ENCODE data around the gene SPATS2L. TPM values are rescaled to one million over a fixed set of nuclear protein-coding genes. Genes with fewer than 3 reads are reported as not detected.

The SPATS2L gene
- total RNA-seq, 1 donor from 2014 or later, result 51.0 TPM

DNA sequence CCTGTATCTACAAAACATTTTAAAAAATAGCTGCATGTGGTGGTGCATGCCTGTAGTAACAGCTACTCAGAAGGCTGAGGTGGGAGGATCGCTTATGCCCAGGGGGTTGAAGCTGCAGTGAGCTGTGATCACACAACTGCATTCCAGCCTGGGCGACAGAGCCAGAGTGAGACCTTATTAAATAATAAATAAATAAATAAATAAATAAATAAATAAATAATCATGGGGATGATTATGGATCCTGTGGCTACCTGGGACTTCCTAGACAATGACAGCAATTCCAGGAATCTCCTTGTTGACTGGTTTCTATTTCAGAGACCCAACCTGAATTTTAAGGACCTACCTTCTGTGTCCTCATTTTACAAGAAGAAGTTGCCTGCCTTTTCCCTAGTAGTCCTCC is 111.9 kb downstream of the SPATS2L start:
- no peak for ATAC-seq

DNA sequence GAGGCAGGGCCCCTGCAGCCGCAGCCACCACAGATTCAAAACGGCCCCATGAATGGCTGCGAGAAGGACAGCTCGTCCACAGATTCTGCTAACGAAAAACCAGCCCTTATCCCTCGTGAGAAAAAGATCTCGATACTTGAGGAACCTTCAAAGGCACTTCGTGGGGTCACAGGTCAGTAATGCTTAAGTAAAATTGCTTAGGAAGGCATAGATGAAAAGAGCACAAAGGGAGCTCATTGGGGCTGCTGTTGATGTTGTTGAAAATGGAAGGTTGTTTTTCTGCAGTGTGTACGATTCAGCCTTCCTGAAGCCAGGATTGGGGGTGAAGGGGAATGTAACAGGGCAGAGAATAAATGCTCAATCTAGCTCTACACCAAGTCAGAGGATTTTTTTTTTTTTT is 112.8 kb downstream of the SPATS2L start:
- ATAC-seq, result no peak

DNA sequence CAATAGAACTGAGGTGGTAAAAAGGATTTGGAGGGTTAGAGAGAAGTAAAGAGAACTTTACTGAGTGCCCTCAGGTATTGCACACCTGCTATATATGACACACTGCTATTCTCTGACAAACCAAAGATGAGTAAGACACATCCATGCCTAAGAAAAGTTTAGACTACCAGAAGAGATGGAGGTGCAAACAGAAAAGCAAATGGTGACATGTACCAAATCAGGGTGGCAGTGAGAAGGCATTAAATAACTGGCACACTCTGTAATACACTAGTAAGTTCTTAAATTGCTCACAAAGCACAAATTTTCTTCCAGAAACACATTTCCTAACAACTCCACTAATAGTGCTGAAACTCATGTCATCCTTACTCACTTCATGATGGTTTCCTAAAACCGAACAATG is 114.8 kb downstream of the SPATS2L start:
- ATAC-seq, result no peak

DNA sequence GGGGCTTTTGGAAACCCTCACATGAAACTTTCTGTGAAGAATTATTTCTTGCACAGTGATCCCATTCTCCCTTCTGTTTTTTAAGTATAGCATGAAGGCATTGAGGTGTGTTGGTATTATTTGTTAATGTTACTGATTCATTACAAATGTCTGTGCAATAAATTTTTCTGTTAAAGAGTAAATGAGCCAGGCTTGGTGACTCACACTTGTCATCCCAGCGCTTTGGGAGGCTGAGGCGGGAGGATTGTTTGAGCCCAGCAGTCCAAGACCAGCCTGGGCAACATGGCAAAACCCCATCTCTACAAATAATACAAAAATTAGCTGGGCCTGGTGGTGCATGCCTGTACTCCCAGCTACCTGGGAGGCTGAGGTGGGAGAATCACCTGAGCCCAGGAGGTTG is 115.6 kb downstream of the SPATS2L start:
- ATAC-seq, result no peak

DNA sequence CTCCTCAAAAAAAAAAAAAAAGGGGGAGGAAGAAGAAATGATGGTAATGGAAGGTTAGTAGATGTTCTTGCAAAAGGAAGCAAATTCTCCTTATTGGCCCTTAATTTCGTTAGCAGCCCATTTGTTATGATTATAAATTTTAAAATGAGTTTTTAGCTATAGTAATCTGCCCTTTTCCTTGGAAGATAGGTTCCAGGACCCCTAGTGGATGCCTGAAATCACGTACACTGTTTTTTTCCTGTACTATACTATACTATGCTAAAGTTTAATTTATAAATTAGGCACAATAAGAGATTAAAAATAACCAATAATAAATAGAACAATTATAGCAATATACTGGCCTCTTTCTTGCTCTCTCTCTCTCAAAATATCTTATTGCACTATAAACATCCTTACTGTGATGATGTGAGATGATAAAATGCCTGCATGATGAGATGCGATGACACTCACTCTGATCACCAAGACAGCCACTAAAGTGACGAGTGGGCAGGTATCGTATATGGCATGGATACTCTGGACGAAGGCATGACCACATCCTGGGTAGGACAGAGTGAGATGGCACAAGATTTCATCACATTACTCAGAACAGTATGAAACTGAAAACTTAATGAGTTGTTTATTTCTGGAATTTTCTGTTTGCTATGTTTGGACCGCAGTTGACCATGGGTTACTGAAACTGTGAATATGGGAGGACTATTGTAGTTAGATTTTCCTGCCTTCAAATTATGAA is 116.2 kb downstream of the SPATS2L start:
- ATAC-seq, result no peak

DNA sequence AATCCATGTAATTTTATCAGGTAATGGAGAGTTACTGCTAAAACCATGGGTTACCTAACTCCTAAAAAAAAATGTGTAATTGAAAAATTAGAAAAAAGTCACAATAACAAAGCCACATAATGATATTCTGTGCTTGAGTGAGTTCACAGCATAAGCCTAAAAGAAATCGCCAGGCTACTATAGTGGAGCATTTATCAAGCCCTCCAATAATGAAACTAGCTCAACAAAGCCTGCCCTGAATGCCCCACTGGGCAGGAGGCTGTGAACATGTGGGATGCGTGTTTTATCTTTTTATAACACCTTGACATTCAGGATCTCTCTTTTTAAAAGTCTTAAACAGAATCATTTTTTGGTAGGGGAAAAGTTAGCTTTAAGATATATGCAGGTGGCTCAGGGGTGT is 117.0 kb downstream of the SPATS2L start:
- no peak for ATAC-seq

DNA sequence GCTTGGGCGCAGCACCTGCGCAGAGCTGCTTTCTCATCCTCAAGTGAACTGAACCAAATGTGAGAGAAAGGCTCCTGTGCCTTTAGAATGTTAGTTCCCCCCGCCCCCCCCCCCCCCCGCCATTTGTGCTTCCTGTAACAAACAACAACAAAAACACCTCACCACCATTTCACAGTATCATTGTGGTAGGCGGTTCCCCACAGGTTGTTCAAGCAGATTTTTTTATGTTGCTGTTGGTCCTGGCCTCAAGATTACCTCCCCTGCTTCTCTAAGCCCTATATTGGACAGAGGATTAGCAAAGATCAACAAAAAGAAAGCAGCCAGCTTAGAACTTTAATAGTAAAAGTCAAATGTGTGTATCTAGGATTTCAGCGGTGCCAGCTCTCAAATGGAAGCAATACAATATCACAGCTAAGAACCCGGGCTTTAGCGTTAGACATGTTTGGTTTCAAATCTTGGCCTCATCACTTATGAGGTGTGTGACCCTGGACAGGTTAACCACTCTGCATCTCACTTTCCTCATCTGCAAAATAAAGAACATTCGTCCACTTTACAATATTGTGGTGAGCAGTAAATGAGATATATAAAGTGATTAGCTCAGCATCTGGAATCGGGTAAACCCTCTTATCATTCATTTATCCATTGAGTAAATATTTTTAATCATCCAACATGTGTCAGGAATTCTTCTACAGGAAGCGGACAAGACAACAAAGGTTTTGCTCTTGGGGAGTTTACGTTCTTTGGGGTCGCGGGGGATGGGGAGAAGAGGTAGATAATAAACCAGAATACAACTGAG is 118.7 kb downstream of the SPATS2L start:
- ATAC-seq, result no peak

DNA sequence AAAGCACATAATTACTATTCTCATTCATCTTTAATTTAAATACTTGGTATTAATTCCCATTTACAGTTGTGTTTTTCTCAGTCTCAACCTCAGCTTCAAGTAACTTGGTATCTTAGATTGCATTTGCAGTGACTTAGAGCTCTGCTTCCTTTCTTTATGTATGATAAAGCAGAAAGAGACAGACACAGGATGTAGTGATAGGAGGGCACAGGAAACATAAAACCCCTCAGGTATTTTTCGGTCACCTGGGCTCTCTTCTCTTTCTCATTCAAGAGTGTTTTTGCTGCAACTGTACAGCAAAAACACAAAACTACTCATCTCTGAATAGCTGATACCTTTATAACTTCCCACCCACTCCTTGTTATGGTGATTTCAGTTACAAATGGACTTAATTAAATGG is 120.3 kb downstream of the SPATS2L start:
- ATAC-seq, result no peak

DNA sequence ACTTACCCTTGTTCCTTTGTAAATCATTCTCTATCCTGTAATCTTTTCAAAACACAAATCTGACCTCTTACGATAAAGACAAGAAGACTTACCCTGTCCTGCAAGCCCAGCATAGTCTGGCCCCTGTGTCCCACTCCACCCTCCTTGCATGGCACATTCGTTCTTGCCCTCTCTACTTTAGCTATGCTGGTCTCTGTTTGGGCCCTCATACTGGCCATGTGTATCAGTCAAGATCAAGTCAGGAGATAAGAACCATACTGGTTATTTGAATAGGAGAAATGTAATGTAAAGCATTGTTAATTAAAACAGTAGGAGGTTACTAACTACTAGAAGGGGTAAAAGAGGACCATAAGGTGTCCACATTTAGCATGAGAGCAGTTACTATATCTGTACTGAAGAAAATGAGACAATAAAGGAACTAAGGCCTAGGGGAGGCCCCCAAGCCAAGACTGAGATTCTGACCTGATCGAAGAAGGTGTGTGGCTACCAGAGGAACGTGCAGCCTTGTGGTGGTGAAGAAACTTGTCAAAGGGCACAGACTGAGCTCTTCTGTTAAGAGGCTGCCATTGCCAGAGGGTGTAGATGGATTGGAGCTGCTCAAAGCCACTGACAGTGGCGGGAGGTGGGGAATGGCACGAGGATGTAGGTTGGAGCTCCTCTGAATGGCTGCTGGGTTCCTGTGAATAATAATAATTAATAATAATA is 122.6 kb downstream of the SPATS2L start:
- no peak for ATAC-seq

DNA sequence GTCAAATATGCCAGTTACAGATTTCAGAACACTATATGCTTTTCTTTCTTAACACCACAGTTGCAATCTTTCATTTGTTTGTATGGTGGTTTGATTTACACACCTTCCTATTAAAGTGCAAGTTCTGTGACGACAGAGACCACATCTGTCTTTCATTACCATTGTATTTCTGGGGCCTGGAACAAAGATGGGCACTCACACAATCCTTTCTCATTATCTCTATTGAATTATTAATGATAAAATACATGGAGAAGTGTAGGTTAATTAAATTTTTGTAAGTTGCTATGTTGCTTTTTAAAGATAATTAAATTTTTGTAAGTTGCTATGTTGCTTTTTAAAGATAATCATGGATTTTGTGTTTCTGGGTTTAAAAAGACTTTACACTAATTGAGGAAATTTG is 123.5 kb downstream of the SPATS2L start:
- ATAC-seq, result no peak

DNA sequence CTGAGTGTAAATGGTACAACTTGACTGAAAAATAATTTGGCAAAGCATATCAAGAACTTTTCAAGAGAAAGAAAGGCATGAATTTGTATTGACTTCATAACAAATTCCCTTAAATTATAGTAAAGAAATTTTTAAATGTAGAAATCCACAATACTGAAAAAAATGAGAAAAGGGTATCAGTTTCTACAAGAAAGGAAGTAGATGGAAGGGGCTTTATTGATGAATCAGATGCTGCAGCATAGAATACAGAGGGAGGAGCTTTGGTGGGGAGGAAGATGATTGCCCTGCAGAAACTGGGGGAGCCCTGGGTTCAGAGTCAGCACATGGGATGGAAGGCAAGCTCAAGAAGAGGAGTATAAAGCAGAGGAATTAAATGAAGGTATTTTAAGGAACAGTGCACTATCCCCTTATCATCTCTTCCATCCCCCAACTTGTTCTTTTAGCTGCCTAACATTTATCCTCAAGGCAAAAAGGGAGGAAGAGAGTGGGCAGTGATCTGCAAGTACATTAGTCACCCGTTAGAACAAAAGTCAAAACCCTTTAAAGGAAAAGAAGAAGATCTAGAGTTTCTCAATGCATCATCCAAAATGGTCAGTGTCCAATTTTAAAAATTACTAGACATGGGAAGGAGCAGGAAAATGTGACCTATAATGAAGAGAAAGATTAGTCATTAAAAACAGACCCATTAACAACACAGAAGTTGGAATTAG is 125.7 kb downstream of the SPATS2L start:
- ATAC-seq, result no peak

DNA sequence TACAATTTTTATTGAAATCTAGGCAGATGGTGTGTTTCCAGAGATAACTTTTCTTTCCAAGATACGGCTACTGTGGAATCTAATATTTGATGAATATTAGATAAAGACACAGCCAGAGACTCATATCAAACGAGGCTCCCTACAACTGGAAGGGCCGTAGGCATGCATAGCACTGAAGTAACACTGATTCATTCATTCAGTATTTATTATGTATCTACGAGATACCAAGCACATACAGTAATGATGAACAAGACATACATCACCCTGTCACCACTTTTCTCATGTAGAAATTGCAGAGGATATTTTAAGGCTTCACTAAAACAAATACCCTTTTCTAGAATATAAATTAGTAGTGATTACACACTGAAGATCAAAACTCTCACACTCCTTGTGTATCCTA is 128.9 kb downstream of the SPATS2L start:
- ATAC-seq, result no peak

DNA sequence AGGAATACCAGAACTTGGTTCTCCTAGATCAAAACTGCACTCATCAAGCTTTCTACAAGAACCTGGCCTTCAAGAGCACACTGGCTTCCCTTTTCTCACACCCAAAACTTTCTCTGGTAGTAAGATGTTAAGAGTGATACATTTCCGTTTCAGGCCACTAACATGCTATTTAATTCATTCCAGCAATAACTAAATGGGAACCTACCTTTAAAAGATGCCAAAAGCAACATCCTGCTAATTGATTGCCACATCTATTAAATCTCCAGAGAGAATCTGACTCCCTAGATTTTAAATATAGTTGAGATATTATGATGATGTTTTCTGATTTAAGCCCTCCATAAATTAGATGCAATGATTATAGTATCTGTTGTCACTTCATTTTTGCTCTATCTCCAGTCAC is 131.8 kb downstream of the SPATS2L start:
- no peak for ATAC-seq

DNA sequence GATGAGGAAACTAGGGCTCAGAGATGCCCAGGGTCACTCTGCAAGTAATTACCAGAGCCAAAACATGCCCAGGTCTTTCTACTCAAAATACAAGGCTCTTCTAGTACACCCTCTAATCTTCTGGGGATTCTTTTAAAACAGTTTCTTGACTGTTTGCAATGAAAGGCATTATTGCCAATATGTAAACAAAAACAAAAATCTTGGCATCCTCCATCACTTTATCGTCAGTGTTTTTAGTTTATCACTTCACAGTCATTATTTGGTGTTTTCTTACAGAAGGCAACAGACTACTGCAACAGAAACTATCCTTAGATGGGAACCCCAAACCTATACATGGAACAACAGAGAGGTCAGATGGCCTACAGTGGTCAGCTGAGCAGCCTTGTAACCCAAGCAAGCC is 132.4 kb downstream of the SPATS2L start:
- ATAC-seq, result no peak

DNA sequence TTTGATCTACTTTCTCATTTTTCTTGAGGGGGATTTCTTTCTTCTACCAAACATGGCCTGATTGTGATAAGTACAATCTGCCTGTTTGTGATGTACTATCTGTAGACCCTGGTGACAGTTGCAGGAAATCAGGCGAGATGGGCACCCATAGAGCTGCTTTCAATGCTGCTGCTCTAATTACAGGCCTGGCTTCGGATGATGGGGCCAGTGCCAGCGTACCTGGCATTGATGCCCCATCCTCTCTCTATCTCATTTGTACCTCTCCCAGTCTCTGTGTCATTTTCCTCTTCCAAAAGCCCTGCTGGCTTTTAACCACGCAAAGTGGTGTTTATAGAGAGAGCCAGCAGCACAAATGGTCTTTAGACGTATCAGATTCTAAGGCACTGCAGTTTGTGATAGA is 133.5 kb downstream of the SPATS2L start:
- ATAC-seq, result no peak

DNA sequence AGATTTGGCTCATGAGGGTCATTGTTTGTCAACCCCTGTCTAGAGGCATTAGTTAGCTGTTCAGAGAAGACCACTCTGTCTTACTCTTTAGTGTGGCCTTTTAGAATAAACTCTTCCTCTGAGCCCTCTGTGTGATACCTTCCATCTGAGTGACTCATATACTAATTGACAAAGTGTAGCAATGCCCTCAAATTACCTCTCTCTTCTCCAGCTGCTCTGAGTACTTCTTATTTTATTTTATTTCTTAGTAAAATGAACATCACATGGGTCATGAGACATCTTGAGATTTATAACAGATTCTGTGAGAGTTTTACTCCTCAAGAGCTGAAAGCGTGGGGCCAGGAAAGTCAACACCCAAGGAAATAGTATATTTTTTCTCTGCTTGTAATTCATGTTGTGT is 136.0 kb downstream of the SPATS2L start:
- no peak for ATAC-seq

DNA sequence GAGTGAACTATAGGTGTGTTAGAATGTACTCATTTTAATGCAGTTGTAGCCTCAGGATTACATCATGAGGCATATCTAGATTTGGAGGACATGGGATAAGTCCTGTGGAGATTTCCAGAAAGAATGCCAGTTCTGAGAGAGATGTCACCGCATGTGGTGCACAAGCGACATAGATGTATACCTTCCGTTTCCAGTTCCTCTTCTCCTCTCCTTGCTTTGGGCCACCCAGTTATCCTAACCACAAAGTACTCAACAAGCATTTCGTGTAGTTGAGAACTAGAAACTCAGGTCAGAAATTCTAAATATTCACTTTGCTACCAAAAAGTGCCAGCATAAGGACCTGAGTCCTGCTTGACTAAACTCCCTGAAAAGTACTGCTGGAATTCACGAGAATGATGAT is 136.9 kb downstream of the SPATS2L start:
- no peak for ATAC-seq

DNA sequence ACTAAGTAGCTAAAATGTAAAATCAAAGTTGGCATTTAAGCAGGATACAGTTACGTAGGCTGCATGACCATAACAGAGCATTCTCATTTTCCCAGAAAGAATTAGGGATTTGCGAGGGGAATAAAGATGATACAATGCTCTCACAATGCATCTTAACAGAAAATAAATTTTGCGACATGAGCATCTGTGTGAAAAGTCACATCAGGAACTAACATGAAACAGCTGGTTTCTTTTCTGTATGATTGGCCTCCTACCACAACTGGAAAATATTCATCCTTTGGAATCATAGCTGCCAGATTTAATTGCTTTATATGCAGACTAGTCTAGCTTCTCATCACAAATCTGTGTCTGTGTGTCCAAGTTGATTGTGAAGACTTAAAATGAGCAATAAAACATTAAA is 137.4 kb downstream of the SPATS2L start:
- no peak for ATAC-seq

DNA sequence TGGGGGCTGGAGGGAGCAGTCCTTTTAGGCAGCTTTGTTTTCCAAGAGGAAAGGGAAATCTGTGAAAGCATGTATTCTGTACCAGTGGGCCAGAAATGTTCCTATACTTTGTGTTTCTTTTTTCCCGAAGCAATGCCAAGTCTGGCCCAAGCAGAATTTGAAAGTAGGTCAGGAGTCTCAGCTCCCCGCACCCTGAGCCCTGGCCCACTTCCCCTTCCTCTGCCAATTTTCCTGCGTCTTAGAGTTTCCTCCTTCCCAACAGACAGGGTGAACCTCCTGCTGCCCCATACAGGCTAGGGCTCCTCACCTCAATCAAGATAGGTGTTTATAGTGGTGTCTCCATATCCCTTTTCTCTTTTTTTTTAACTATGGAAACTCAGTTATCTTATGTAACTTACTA is 138.0 kb downstream of the SPATS2L start:
- no peak for ATAC-seq

DNA sequence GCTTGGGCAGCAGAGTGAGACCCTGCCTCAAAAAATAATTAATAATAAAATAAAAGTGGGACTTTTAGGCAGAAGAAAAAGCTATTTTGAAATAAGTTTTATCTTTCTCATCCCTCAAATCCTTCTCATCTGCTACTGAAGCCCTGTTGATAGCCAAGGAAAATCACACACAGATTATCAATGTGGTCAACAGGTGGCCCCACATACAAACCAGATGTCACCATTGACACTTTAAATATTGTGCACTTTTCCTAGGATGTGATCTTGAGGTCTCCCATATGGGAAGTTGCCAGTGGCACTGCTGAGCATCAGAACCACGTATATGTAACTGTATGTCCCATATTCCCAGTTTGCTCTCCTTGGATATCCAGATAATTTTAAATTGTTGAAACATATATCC is 138.8 kb downstream of the SPATS2L start:
- ATAC-seq, result no peak

DNA sequence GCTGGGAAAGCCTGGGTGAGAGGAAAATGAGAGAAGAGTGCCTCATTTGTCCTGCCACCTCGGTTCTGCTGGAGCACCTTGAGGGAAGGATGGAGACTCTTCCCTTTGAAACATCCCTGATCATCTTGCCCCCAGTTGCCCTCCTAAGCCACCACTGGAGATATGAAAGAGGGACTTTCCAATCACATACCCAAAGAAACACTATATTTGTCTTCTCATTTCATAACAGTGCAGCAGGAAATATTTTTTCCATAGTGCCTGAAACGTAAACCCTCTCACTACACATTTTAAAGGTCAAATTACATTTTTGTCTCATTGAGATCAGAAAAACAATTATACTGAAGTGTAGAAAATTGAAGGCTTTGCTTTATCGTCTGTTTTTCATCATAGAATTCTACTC is 140.1 kb downstream of the SPATS2L start:
- no peak for ATAC-seq

DNA sequence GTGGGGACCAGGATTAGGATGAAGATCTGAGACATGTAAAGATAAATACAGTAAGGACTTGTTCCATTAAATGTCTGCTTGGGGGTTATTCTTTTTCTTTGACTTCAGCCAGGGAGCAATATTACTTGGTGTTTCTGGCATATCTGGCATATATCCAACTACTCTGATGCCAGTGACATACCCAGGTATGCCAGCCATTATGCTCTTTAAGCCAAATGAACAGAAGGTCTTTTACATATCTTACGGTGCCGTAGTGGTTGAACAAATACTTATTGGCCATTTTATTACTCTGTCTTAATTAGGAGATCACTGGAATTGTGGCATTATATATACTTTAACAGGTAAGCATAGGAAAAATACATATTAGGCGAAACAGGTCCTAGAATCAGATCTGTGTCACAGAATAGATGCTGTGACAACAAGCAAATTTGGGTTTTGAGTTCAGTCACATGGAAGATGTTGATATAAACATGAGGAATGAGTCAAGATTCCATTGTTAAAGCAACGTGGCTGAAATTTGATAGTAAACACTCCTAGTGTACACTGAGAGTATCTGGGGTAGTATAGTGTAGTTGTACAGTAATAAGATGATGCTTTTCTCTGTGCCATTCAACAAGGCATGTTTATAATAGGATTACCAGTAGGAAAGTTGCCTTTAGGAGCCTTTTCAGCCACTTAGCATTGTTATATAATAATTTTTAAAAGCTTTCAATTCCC is 140.8 kb downstream of the SPATS2L start:
- ATAC-seq, result no peak
